Esophagus muscularis mucosa (tissue), 3 donors: ENCODE results near the gene WDR4.

Experiments
- CTCF ChIP-seq, 3 experiments: fragments of 200-600 bp in 2 of 3; fragments of 450-650 bp in 1 of 3; sonication (generic) in 2 of 3; IDR thresholded peaks; one replicate each; pipeline ENCODE4 v1.5.1; 2017 to 2019; ENCODE audit warnings: antibody characterized with exemption in 3 of 3, mild to moderate bottlenecking in 2 of 3, moderate library complexity in 1 of 3
- POLR2AphosphoS5 ChIP-seq, 2 donors: sonication (generic); formaldehyde crosslinking; IDR thresholded peaks; one replicate each; pipeline ENCODE4 v1.6.1; 2017; ENCODE audit warnings: antibody characterized with exemption in 2 of 2

- TF ChIP-seq CTCF (IDR thresholded peaks at IDR 0.05) (no peak), POLR2AphosphoS5 (IDR thresholded peaks at IDR 0.05) (no peak)
Measured at GRCh38 chr21:42861848-42862400, 17.4 kb downstream of the WDR4 start.
